ENCODE data around the gene RPRD1A. TPM values are rescaled to one million over a fixed set of nuclear protein-coding genes. Genes with fewer than 3 reads are reported as not detected.
A peak's percentile ranks its signal among the peaks of the same experiment; 100 is the strongest.
"Not testable (repeated sequence)": the region's sequence is repeated elsewhere in the genome, so short reads cannot be mapped to it uniquely, and the experiment has no call there.

The RPRD1A gene
- total RNA-seq, 1 donor from 2014 or later, result 57.9 TPM

- DNase-seq (ENCODE audit: low read depth, low spot score), result no peak
These were observed 11.6 kb upstream of the RPRD1A start for GRCh38 chr18:36078751-36079529.

- DNase-seq (ENCODE audit: low read depth, low spot score), result not testable (repeated sequence)
These were observed 10.4 kb upstream of the RPRD1A start for GRCh38 chr18:36077764-36078163.

GRCh38 chr18:36075862-36076587, 8.7 kb upstream of the RPRD1A start:
- no peak for DNase-seq (ENCODE audit: low read depth, low spot score)

GRCh38 chr18:36074435-36074834, 7.1 kb upstream of the RPRD1A start:
- no peak for DNase-seq (ENCODE audit: low read depth, low spot score)

- no peak for DNase-seq (ENCODE audit: low read depth, low spot score)
These were observed 6.3 kb upstream of the RPRD1A start for GRCh38 chr18:36073676-36074075.

DNA sequence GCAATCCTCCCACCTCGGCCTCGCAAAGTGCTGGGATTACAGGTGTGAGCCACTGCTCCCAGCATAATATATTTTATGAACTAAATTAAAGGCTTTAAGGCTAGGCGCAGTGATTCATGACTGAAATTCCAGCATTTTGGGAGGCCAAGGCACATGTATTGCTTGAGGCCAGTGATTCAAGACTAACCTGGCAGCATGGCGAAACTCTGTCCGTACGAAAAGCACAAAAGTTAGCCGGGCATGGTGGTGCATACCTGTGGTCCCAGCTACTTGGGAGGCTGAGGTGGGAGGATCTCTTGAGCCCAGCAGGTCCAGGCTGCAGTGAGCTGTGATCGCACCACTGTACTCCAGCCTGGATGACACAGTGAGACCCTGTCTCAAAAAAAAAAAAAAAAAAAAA, 5.0 kb upstream of the RPRD1A start:
- DNase-seq (ENCODE audit: low read depth, low spot score), result not testable (repeated sequence)

- no peak for DNase-seq (ENCODE audit: low read depth, low spot score)
These were observed 689 bp downstream of the RPRD1A start for GRCh38 chr18:36066686-36067054.

GRCh38 chr18:36066001-36066400, 1.4 kb downstream of the RPRD1A start:
- DNase-seq (ENCODE audit: low read depth, low spot score), result no peak

DNA sequence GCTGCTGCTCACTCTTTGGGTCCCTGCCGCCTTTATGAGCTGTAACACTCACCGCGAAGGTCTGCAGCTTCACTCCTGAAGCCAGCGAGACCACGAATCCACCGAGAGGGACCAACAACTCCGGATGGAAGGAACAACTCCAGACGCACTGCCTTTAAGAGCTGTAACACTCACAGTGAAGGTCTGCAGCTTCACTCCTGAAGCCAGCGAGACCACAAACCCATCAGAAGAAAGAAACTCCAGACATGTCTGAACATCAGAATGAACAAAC, 2.6 kb downstream of the RPRD1A start:
- not testable (repeated sequence) for DNase-seq (ENCODE audit: low read depth, low spot score)

GRCh38 chr18:36064027-36064808, 3.1 kb downstream of the RPRD1A start:
- DNase-seq (ENCODE audit: low read depth, low spot score), result no peak

GRCh38 chr18:36058674-36059073, 8.7 kb downstream of the RPRD1A start:
- no peak for DNase-seq (ENCODE audit: low read depth, low spot score)

DNA sequence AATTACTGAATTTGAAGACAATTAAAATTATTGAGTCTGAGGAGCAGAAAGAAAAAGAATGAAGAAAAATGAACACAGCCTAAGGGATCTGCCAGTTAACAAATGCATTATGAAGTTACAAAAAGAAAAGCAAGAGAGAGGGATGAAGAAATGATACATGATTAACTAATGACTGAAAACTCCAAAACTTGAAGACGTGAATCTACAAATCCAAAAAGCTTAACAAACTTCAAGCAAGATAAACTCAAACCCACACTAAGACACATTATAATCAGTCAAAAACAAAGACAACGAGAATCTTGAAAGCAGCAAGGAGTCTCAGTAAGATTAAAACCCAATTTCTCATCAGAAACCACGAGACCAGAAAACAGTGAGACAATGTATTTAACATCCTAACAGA, 15.6 kb downstream of the RPRD1A start:
- DNase-seq (ENCODE audit: low read depth, low spot score), result no peak

DNA sequence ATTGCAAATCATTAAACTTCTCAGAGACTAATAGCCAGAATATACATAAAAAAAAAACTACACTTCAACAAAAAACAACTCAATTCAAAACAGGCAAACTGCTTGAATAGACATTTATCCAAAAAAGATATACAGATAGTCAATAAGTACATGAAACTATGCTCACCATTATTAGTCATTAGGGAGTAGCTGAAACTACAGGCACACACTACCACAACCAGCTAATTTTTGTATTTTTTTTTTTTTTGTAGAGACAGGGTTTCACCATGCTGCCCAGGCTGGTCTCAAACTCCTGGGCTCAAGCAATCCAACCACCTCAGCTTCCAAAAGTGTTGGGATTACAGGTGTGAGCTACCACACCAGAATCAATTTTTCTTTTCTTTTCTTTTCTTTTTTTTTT, 16.9 kb downstream of the RPRD1A start:
- DNase-seq (ENCODE audit: low read depth, low spot score), result no peak

DNA sequence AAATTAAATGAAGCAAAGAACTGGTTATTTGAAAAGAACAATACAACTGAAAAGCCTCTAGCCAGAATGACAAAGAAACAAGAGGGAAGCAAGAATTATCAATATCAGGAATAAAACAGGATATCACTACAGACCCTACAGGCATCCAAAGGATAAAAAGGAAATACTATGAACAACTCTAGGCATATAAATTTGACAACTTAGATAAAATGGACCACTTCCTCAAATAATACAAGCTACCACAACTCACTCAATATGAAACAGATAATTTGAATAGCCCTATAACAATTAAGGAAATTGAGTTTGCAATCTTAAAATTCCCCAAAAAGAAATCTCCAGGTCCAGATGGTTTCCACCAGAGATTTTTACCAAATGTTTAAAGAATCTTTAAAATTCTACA, 19.8 kb downstream of the RPRD1A start:
- DNase-seq (ENCODE audit: low read depth, low spot score), result no peak

GRCh38 chr18:36046898-36047297, 20.5 kb downstream of the RPRD1A start:
- no peak for DNase-seq (ENCODE audit: low read depth, low spot score)

- DNase-seq (ENCODE audit: low read depth, low spot score), result no peak
These were observed 21.9 kb downstream of the RPRD1A start for GRCh38 chr18:36045241-36045991.

DNA sequence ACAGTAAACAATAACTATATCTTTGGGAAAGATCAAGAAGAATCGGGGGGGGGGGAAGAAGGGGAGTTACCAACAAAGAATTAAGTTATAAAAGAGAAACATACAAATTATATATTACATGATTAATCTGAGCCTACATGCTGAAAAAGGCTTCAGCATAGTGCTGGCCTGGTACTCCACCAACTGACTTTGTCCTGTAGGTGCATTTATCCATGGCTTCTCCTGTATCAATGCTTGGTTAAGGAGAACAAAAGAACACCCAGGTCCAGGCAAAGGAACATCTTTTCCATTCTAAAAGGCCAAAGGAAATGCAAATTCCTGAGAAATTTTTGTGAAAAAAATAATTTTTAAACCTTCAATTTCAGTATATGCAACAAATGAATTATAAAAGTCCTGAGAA, 24.2 kb downstream of the RPRD1A start:
- no peak for DNase-seq (ENCODE audit: low read depth, low spot score)

DNA sequence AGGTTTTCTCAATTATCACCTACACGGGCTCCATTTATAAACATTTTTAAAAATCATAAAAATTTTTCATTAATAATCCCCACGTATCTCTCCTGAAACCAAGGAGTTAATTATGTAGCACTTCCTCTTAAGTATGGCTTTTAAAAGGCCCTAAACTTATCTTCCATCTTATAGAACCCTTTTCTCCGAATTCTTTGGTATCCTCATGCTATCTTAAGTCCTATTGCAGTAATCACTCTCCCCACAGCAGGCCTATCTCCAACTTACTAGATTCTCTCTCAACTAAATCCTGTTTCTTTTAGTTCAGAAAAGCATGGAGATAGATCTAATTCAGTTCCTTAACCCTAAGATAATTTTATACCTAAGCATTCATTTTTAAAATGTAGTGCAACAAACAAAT, 26.2 kb downstream of the RPRD1A start:
- DNase-seq (ENCODE audit: low read depth, low spot score), result no peak

- no peak for DNase-seq (ENCODE audit: low read depth, low spot score)
These were observed 29.2 kb downstream of the RPRD1A start for GRCh38 chr18:36038102-36038663.

GRCh38 chr18:36035253-36035652, 32.1 kb downstream of the RPRD1A start:
- DNase-seq (ENCODE audit: low read depth, low spot score), result peak; percentile 72

DNA sequence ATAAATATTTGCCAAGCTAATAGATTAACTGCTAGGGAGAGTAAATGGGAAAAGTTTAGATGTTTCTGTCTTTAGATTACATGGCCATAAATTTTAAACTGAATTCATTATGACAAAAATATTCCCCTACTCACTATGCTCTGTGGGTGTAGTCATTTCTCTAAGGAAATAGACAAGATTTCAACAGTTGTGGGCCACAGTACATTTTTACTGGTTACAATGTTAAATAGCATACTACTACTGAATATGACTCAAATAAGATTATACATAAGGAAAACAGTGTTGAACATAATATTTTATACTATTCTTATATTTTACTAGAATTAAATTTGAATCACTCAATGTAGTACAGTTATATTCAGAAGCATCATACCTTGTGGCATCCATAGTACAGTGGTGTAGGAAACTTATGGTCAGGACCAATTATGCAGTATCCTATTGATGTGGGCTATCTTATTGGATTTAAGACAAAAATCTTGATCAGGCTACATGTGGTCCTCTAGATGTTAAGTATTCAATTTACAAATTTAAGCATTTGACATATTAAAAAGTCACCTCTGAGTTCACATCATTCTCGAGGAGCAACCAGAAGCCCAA, 33.0 kb downstream of the RPRD1A start:
- no peak for DNase-seq (ENCODE audit: low read depth, low spot score)

Measured in pulmonary artery endothelial cell (primary cell).